GM19035 (cell line): ENCODE results near the gene PRKAB1.

ENCODE experiments used
- ATAC-seq: cut with Tn5 transposase; IDR thresholded peaks from one replicate; pipeline ENCODE4 v1.9.1; 2021; ENCODE audit not compliant: unreplicated experiment

The PRKAB1 gene

GRCh38 chr12:119710374-119710964, 42.5 kb downstream of the PRKAB1 start:
- ATAC-seq: no peak

GRCh38 chr12:119710965-119711551, 43.1 kb downstream of the PRKAB1 start:
- ATAC-seq: no peak

GRCh38 chr12:119711693-119712092, 43.8 kb downstream of the PRKAB1 start:
- ATAC-seq: no peak

- ATAC-seq: no peak
Observed at GRCh38 chr12:119712721-119713120, 44.8 kb downstream of the PRKAB1 start.

- ATAC-seq: no peak
Observed at GRCh38 chr12:119713551-119714031, 45.7 kb downstream of the PRKAB1 start.

- no peak for ATAC-seq
Observed at GRCh38 chr12:119714614-119715267, 46.8 kb downstream of the PRKAB1 start.

GRCh38 chr12:119715268-119715620, 47.3 kb downstream of the PRKAB1 start:
- ATAC-seq: no peak

GRCh38 chr12:119718141-119718540, 50.2 kb downstream of the PRKAB1 start:
- ATAC-seq: no peak

- no peak for ATAC-seq
Observed at GRCh38 chr12:119720349-119720748, 52.4 kb downstream of the PRKAB1 start.

- ATAC-seq: no peak
Observed at GRCh38 chr12:119721306-119721705, 53.4 kb downstream of the PRKAB1 start.

- ATAC-seq: no peak
Observed at GRCh38 chr12:119725523-119725922, 57.6 kb downstream of the PRKAB1 start.

- no peak for ATAC-seq
Observed at GRCh38 chr12:119727600-119728443, 59.9 kb downstream of the PRKAB1 start.

- ATAC-seq: no peak
Observed at GRCh38 chr12:119728444-119728745, 60.5 kb downstream of the PRKAB1 start.

- ATAC-seq: no peak
Observed at GRCh38 chr12:119729871-119730270, 61.9 kb downstream of the PRKAB1 start.

- ATAC-seq: no peak
Observed at GRCh38 chr12:119730381-119730780, 62.4 kb downstream of the PRKAB1 start.
